HUES64 (cell line): ENCODE results near the gene DIRAS3.
"Not testable (repeated sequence)": the region's sequence is repeated elsewhere in the genome, so short reads cannot be mapped to it uniquely, and the experiment has no call there.

Source experiments
- H3K27ac ChIP-seq: 2 replicates; pipeline ENCODE4 v1.7.0; 2013; ENCODE audit warnings: low read depth, low read length, inconsistent platforms
- H3K27me3 ChIP-seq: 2 replicates; pipeline ENCODE4 v1.6.1; 2013; ENCODE audit warnings: mild to moderate bottlenecking, low read length; ENCODE audit not compliant: insufficient read depth
- H3K36me3 ChIP-seq: 2 replicates; pipeline ENCODE4 v1.6.1; 2013; ENCODE audit warnings: mild to moderate bottlenecking, low read length; ENCODE audit not compliant: insufficient read depth
- H3K4me1 ChIP-seq: 2 replicates; pipeline ENCODE4 v1.6.1; 2013; ENCODE audit warnings: mild to moderate bottlenecking, low read length, moderate library complexity; ENCODE audit not compliant: insufficient read depth
- H3K4me3 ChIP-seq: 2 replicates; pipeline ENCODE4 v1.5.1; 2013; ENCODE audit warnings: mild to moderate bottlenecking, low read length, moderate library complexity
- H3K9ac ChIP-seq: 2 replicates; pipeline ENCODE4 v1.6.1; 2013; ENCODE audit warnings: mild to moderate bottlenecking, low read depth, low read length
- H3K9me3 ChIP-seq: 2 replicates; pipeline ENCODE4 v1.6.1; 2013; ENCODE audit warnings: low read depth, low read length; ENCODE audit not compliant: insufficient read depth
- WGBS: fragments of 150-250, 120-280 bp; methylation state at CpG from one replicate; pipeline ENCODE4 v1.1.7; 2013; ENCODE audit warnings: missing lambda C conversion rate; 5-methylcytosine and 5-hydroxymethylcytosine counted together

Gene DIRAS3

GRCh38 chr1:68016381-68016780 lies 34.0 kb downstream of the DIRAS3 start:
- H3K9me3 ChIP-seq = no peaks in the 10 kb centered on the region
- no peaks in the 10 kb centered on the region for H3K27me3 ChIP-seq
- H3K27ac ChIP-seq = no peak overlapping the region
- no peak overlapping the region for H3K9ac ChIP-seq
- H3K36me3 ChIP-seq = no peaks in the 10 kb centered on the region
- H3K4me3 ChIP-seq = no peak overlapping the region
- no peaks in the 10 kb centered on the region; the same call in 1 of the 2 replicates for H3K4me1 ChIP-seq
- 90% methylated on average over 2 of the region's 2 CpGs for WGBS

- H3K36me3 ChIP-seq = no peaks in the 10 kb centered on the region
- no peak overlapping the region for H3K4me3 ChIP-seq
- H3K9me3 ChIP-seq = no peaks in the 10 kb centered on the region
- WGBS = 100% methylated on average over 2 of the region's 3 CpGs
- H3K4me1 ChIP-seq = no peaks in the 10 kb centered on the region; the same call in 1 of the 2 replicates
- no peaks in the 10 kb centered on the region for H3K27me3 ChIP-seq
- no peak overlapping the region for H3K27ac ChIP-seq
- H3K9ac ChIP-seq = no peak overlapping the region
Observed at GRCh38 chr1:68015971-68016370, 34.5 kb downstream of the DIRAS3 start.

GRCh38 chr1:68015369-68015768 lies 35.1 kb downstream of the DIRAS3 start:
- no peaks in the 10 kb centered on the region for H3K27me3 ChIP-seq
- no peak overlapping the region for H3K9ac ChIP-seq
- no peaks in the 10 kb centered on the region for H3K9me3 ChIP-seq
- H3K27ac ChIP-seq = no peak overlapping the region
- WGBS = 91% methylated on average over 1 of the region's 2 CpGs
- no peaks in the 10 kb centered on the region for H3K36me3 ChIP-seq
- H3K4me3 ChIP-seq = no peak overlapping the region
- no peaks in the 10 kb centered on the region; the same call in 1 of the 2 replicates for H3K4me1 ChIP-seq

- no peaks in the 10 kb centered on the region for H3K27me3 ChIP-seq
- no peaks in the 10 kb centered on the region for H3K9me3 ChIP-seq
- H3K4me1 ChIP-seq = no peaks in the 10 kb centered on the region; the same call in 1 of the 2 replicates
- H3K9ac ChIP-seq = no peak overlapping the region
- 88% methylated on average over 4 of the region's 4 CpGs for WGBS
- H3K27ac ChIP-seq = no peak overlapping the region
- H3K4me3 ChIP-seq = no peak overlapping the region
- H3K36me3 ChIP-seq = no peaks in the 10 kb centered on the region
Observed at GRCh38 chr1:68013351-68013750, 37.1 kb downstream of the DIRAS3 start.

- 89% methylated on average over 2 of the region's 2 CpGs for WGBS
- Histone ChIP-seq H3K27ac (no peak overlapping the region), H3K36me3 (no peaks in the 10 kb centered on the region), H3K9me3 (no peaks in the 10 kb centered on the region), H3K4me3 (no peak overlapping the region), H3K4me1 (no peaks in the 10 kb centered on the region; the same call in 1 of the 2 replicates), H3K9ac (no peak overlapping the region), H3K27me3 (no peaks in the 10 kb centered on the region)
Observed at GRCh38 chr1:68011657-68012375, 38.6 kb downstream of the DIRAS3 start.

GRCh38 chr1:68010543-68010942 lies 39.9 kb downstream of the DIRAS3 start:
- no peak overlapping the region for H3K4me3 ChIP-seq
- H3K9me3 ChIP-seq = no peaks in the 10 kb centered on the region
- H3K36me3 ChIP-seq = no peaks in the 10 kb centered on the region
- 60% methylated on average over 4 of the region's 4 CpGs for WGBS
- H3K27ac ChIP-seq = no peak overlapping the region
- no peak overlapping the region for H3K9ac ChIP-seq
- H3K27me3 ChIP-seq = no peaks in the 10 kb centered on the region
- no peaks in the 10 kb centered on the region; the same call in 1 of the 2 replicates for H3K4me1 ChIP-seq

- no peaks in the 10 kb centered on the region for H3K27me3 ChIP-seq
Observed at GRCh38 chr1:68010090-68010489, 40.3 kb downstream of the DIRAS3 start.

GRCh38 chr1:68003626-68004025 lies 46.8 kb downstream of the DIRAS3 start:
- H3K27ac ChIP-seq, H3K4me1 ChIP-seq, H3K27me3 ChIP-seq, H3K4me3 ChIP-seq, H3K9me3 ChIP-seq, H3K36me3 ChIP-seq, H3K9ac ChIP-seq: not testable (repeated sequence)
- 99% methylated on average over 3 of the region's 3 CpGs for WGBS

More at GRCh38 chr1:68010090-68010489, 40.3 kb downstream of the DIRAS3 start:
- Histone ChIP-seq H3K27ac (no peak overlapping the region), H3K36me3 (no peaks in the 10 kb centered on the region), H3K9me3 (no peaks in the 10 kb centered on the region), H3K9ac (no peak overlapping the region), H3K4me3 (no peak overlapping the region), H3K4me1 (no peaks in the 10 kb centered on the region; the same call in 1 of the 2 replicates)

- WGBS = 40% methylated on average over 1 of the region's 1 CpG
Observed at GRCh38 chr1:68000191-68000590, 50.2 kb downstream of the DIRAS3 start.

GRCh38 chr1:67997746-67998145 lies 52.7 kb downstream of the DIRAS3 start:
- Histone ChIP-seq H3K27me3 (no peaks in the 10 kb centered on the region), H3K4me1 (no peaks in the 10 kb centered on the region), H3K9ac (no peak overlapping the region), H3K27ac (no peak overlapping the region), H3K9me3 (peaks cover 15% of the 10 kb centered on the region), H3K36me3 (no peaks in the 10 kb centered on the region), H3K4me3 (no peak overlapping the region)
- WGBS = 100% methylated on average over 1 of the region's 2 CpGs

More at GRCh38 chr1:68000191-68000590, 50.2 kb downstream of the DIRAS3 start:
- no peaks in the 10 kb centered on the region for H3K27me3 ChIP-seq
- no peaks in the 10 kb centered on the region for H3K4me1 ChIP-seq
- no peak overlapping the region for H3K9ac ChIP-seq
- H3K36me3 ChIP-seq = no peaks in the 10 kb centered on the region
- no peaks in the 10 kb centered on the region for H3K9me3 ChIP-seq
- H3K27ac ChIP-seq = no peak overlapping the region
- no peak overlapping the region for H3K4me3 ChIP-seq
